ENCODE measurements around the gene APOC3. TPM values are rescaled to one million over a fixed set of nuclear protein-coding genes. Genes with fewer than 3 reads are reported as not detected.

Gene APOC3
- 2.3 TPM in 1 of 2 replicates, not detected in the other for total RNA-seq
- polyA plus RNA-seq, result 0.96 and 2.6 TPM in 2 replicates

- peaks cover 29% of the 10 kb centered on the region for H3K4me1 ChIP-seq (ENCODE audit: low read depth)
- no peaks in the 10 kb centered on the region for H3K36me3 ChIP-seq
- TF ChIP-seq CTCF (IDR thresholded peaks at IDR 0.05; ENCODE audit: low read depth, low read length), result no peak
- H3K27ac ChIP-seq, result no peak within 1 kb of the TSS
- H3K4me3 ChIP-seq, result no peak within 1 kb of the TSS
- H3K27me3 ChIP-seq, result no peaks in the 10 kb centered on the region
- no peaks in the 10 kb centered on the region for H3K9me3 ChIP-seq (ENCODE audit: low read depth)
- peak in 1 of 2 donors; percentile 67 for DNase-seq (ENCODE audit: low read depth in 1 of 2, low spot score in 1 of 2)
These were observed at the start of gene APOC3 for GRCh38 chr11:116829525-116830183. Gene APOC3 (plus strand): TSS chr11:116829907. CDS start chr11:116830583, 676 bp downstream.

- H3K4me1 ChIP-seq (ENCODE audit: low read depth), result peaks cover 3% of the 10 kb centered on the region
- H3K4me3 ChIP-seq, result no peak overlapping the region
- no peaks in the 10 kb centered on the region for H3K9me3 ChIP-seq (ENCODE audit: low read depth)
- TF ChIP-seq CTCF (IDR thresholded peaks at IDR 0.05; ENCODE audit: low read depth, low read length), result no peak
- peak in 1 of 2 donors; percentile 76 for DNase-seq (ENCODE audit: low read depth in 1 of 2, low spot score in 1 of 2)
- H3K27ac ChIP-seq, result no peak overlapping the region
- peaks cover 60% of the 10 kb centered on the region for H3K36me3 ChIP-seq
- no peaks in the 10 kb centered on the region for H3K27me3 ChIP-seq
These were observed 47.0 kb upstream of the APOC3 start for GRCh38 chr11:116782728-116783127.

GRCh38 chr11:116786326-116786725 is 43.4 kb upstream of the APOC3 start:
- Histone ChIP-seq H3K36me3 (peaks cover 38% of the 10 kb centered on the region), H3K27me3 (peaks cover 8% of the 10 kb centered on the region), H3K27ac (no peak overlapping the region), H3K9me3 (ENCODE audit: low read depth) (no peaks in the 10 kb centered on the region), H3K4me3 (no peak overlapping the region), H3K4me1 (ENCODE audit: low read depth) (peaks cover 3% of the 10 kb centered on the region)
- no peak for DNase-seq (ENCODE audit: low read depth in 1 of 2, low spot score in 1 of 2)
- no peak for TF ChIP-seq CTCF (IDR thresholded peaks at IDR 0.05; ENCODE audit: low read depth, low read length)

GRCh38 chr11:116786966-116787365 is 42.7 kb upstream of the APOC3 start:
- no peak overlapping the region for H3K27ac ChIP-seq

GRCh38 chr11:116787436-116787785 is 42.3 kb upstream of the APOC3 start:
- no peak for DNase-seq (ENCODE audit: low read depth in 1 of 2, low spot score in 1 of 2)
- peaks cover 31% of the 10 kb centered on the region for H3K36me3 ChIP-seq
- H3K27me3 ChIP-seq, result peaks cover 8% of the 10 kb centered on the region
- peaks cover 3% of the 10 kb centered on the region for H3K4me1 ChIP-seq (ENCODE audit: low read depth)
- peak overlapping the region; percentile 73 for H3K27ac ChIP-seq
- peak overlapping the region; percentile 82 for H3K4me3 ChIP-seq
- TF ChIP-seq CTCF (IDR thresholded peaks at IDR 0.05; ENCODE audit: low read depth, low read length), result no peak
- H3K9me3 ChIP-seq (ENCODE audit: low read depth), result no peaks in the 10 kb centered on the region

More at GRCh38 chr11:116786966-116787365, 42.7 kb upstream of the APOC3 start:
- Histone ChIP-seq H3K4me3 (peak overlapping the region; percentile 82), H3K4me1 (ENCODE audit: low read depth) (peaks cover 3% of the 10 kb centered on the region), H3K9me3 (ENCODE audit: low read depth) (no peaks in the 10 kb centered on the region), H3K27me3 (peaks cover 8% of the 10 kb centered on the region), H3K36me3 (peaks cover 35% of the 10 kb centered on the region)
- no peak for TF ChIP-seq CTCF (IDR thresholded peaks at IDR 0.05; ENCODE audit: low read depth, low read length)
- no peak for DNase-seq (ENCODE audit: low read depth in 1 of 2, low spot score in 1 of 2)
